ENCODE data around the gene ATF6.

The ATF6 gene

GRCh38 chr1:161910604-161911003 lies 144.5 kb downstream of the ATF6 start:
- peak; percentile 24 for DNase-seq (ENCODE audit: low read depth, low spot score)
- in situ Hi-C loops (cut with HindIII; ENCODE audit: low sequenced_read_pairs), result no loop called here
- no peak overlapping the region for H3K4me3 ChIP-seq (ENCODE audit: low read depth, low read length)
- no peak for TF ChIP-seq CTCF (IDR thresholded peaks at IDR 0.05; ENCODE audit: low read depth, low read length)

- DNase-seq (ENCODE audit: low read depth, low spot score), result peak; percentile 54
- in situ Hi-C loops (cut with HindIII; ENCODE audit: low sequenced_read_pairs), result no loop called here
- H3K4me3 ChIP-seq (ENCODE audit: low read depth, low read length), result no peak overlapping the region
- TF ChIP-seq CTCF (IDR thresholded peaks at IDR 0.05; ENCODE audit: low read depth, low read length), result no peak
Observed at GRCh38 chr1:161913482-161914140, 147.5 kb downstream of the ATF6 start.

GRCh38 chr1:161914595-161914994 lies 148.5 kb downstream of the ATF6 start:
- no peak for DNase-seq (ENCODE audit: low read depth, low spot score)
- no peak overlapping the region for H3K4me3 ChIP-seq (ENCODE audit: low read depth, low read length)
- in situ Hi-C loops (cut with HindIII; ENCODE audit: low sequenced_read_pairs), result no loop called here
- no peak for TF ChIP-seq CTCF (IDR thresholded peaks at IDR 0.05; ENCODE audit: low read depth, low read length)

- peak; percentile 11 for DNase-seq (ENCODE audit: low read depth, low spot score)
- no peak overlapping the region for H3K4me3 ChIP-seq (ENCODE audit: low read depth, low read length)
- in situ Hi-C loops (cut with HindIII; ENCODE audit: low sequenced_read_pairs), result no loop called here
- TF ChIP-seq CTCF (IDR thresholded peaks at IDR 0.05; ENCODE audit: low read depth, low read length), result no peak
Observed at GRCh38 chr1:161915051-161915503, 149.0 kb downstream of the ATF6 start.

GRCh38 chr1:161915978-161916377 lies 149.9 kb downstream of the ATF6 start:
- in situ Hi-C loops (cut with HindIII; ENCODE audit: low sequenced_read_pairs), result no loop called here
- H3K4me3 ChIP-seq (ENCODE audit: low read depth, low read length), result no peak overlapping the region
- DNase-seq (ENCODE audit: low read depth, low spot score), result no peak
- no peak for TF ChIP-seq CTCF (IDR thresholded peaks at IDR 0.05; ENCODE audit: low read depth, low read length)

GRCh38 chr1:161919229-161919628 lies 153.1 kb downstream of the ATF6 start:
- H3K4me3 ChIP-seq (ENCODE audit: low read depth, low read length), result no peak overlapping the region
- DNase-seq (ENCODE audit: low read depth, low spot score), result no peak
- TF ChIP-seq CTCF (IDR thresholded peaks at IDR 0.05; ENCODE audit: low read depth, low read length), result no peak
- in situ Hi-C loops (cut with HindIII; ENCODE audit: low sequenced_read_pairs), result no loop called here
